ENCODE data around the gene NRSN2.

Gene NRSN2

GRCh38 chr20:397432-398237 is 50.7 kb downstream of the NRSN2 start:
- no peak for DNase-seq (ENCODE audit: low read depth)

- no peak for DNase-seq (ENCODE audit: low read depth)
These were observed 52.3 kb downstream of the NRSN2 start for GRCh38 chr20:399182-399707.

GRCh38 chr20:400128-400453 is 53.2 kb downstream of the NRSN2 start:
- DNase-seq (ENCODE audit: low read depth) = no peak

GRCh38 chr20:400454-401275 is 53.8 kb downstream of the NRSN2 start:
- DNase-seq (ENCODE audit: low read depth) = no peak

GRCh38 chr20:401682-402495 is 55.0 kb downstream of the NRSN2 start:
- DNase-seq (ENCODE audit: low read depth) = no peak

- no peak for DNase-seq (ENCODE audit: low read depth)
These were observed 55.6 kb downstream of the NRSN2 start for GRCh38 chr20:402496-402885.

GRCh38 chr20:402898-403581 is 56.1 kb downstream of the NRSN2 start:
- no peak for DNase-seq (ENCODE audit: low read depth)

GRCh38 chr20:403582-403957 is 56.7 kb downstream of the NRSN2 start:
- no peak for DNase-seq (ENCODE audit: low read depth)

- DNase-seq (ENCODE audit: low read depth) = no peak
These were observed 57.2 kb downstream of the NRSN2 start for GRCh38 chr20:404088-404487.
